CD14-positive monocyte (primary cell): Measurements from ENCODE around the gene SPRED3. TPM values are rescaled to one million over a fixed set of nuclear protein-coding genes. Genes with fewer than 3 reads are reported as not detected.

ENCODE experiments used
- DNase-seq, 3 donors: peaks; one replicate each; pipeline ENCODE4 v3.0.0-alpha.2; 2011 to 2022
- H2AFZ ChIP-seq: 2 replicates; pipeline ENCODE4 v1.6.0; 2012; ENCODE audit warnings: mild to moderate bottlenecking, low read depth, low read length, inconsistent platforms; ENCODE audit not compliant: insufficient read depth, poor library complexity, severe bottlenecking
- H3K27ac ChIP-seq, 2 donors: 1 replicate in 1 of 2; 2 replicates in 1 of 2; pipeline ENCODE4 v1.5.1; 2012 to 2013; ENCODE audit warnings: low read length in 2 of 2, control low read depth in 1 of 2, inconsistent platforms in 1 of 2, low read depth in 1 of 2, mild to moderate bottlenecking in 1 of 2
- H3K27me3 ChIP-seq, 2 donors: one replicate each; pipeline versions ENCODE4 v1.6.0 to v1.6.1; 2011 to 2013; ENCODE audit warnings: low read length in 2 of 2; ENCODE audit not compliant: control insufficient read depth in 2 of 2, insufficient read depth in 2 of 2
- H3K36me3 ChIP-seq, 2 donors: replicated peaks in 1 of 2; 1 replicate in 1 of 2; 2 replicates in 1 of 2; pipeline versions ENCODE4 v1.5.1 to v1.6.1; 2012 to 2013; ENCODE audit warnings: low read length in 2 of 2, control low read depth in 1 of 2, inconsistent platforms in 1 of 2, mild to moderate bottlenecking in 1 of 2; ENCODE audit not compliant: insufficient read depth in 2 of 2, control insufficient read depth in 1 of 2
- H3K4me1 ChIP-seq, 2 donors: 1 replicate in 1 of 2; 2 replicates in 1 of 2; pipeline versions ENCODE4 v1.5.1 to v1.6.1; 2012 to 2013; ENCODE audit warnings: low read length in 2 of 2, control low read depth in 1 of 2, inconsistent platforms in 1 of 2, mild to moderate bottlenecking in 1 of 2, moderate library complexity in 1 of 2; ENCODE audit not compliant: insufficient read depth in 2 of 2, control insufficient read depth in 1 of 2
- H3K4me2 ChIP-seq: replicated peaks from 2 replicates; pipeline ENCODE3; 2012; ENCODE audit warnings: low read length, moderate library complexity, mild to moderate bottlenecking; ENCODE audit not compliant: poor library complexity, severe bottlenecking; ENCODE audit errors: extremely low read depth
- H3K4me3 ChIP-seq, 3 experiments: fragments of 200-600 bp in 1 of 3; sonication (generic) in 1 of 3; replicated peaks in 1 of 3; 1 replicate in 2 of 3; 2 replicates in 1 of 3; pipeline ENCODE4 v1.5.1; 2011 to 2013; ENCODE audit warnings: low read length in 3 of 3, mild to moderate bottlenecking in 3 of 3, control low read depth in 2 of 3, low read depth in 2 of 3, inconsistent platforms in 1 of 3, moderate library complexity in 1 of 3
- H3K79me2 ChIP-seq: 2 replicates; pipeline ENCODE4 v1.6.0; 2012; ENCODE audit warnings: mild to moderate bottlenecking, control low read depth, inconsistent platforms, low read length, moderate library complexity; ENCODE audit not compliant: insufficient read depth
- H3K9ac ChIP-seq: 2 replicates; pipeline ENCODE4 v1.6.0; 2017; ENCODE audit warnings: low read length, mild to moderate bottlenecking; ENCODE audit not compliant: insufficient read depth, poor library complexity, severe bottlenecking
- H3K9me3 ChIP-seq, 2 donors: replicated peaks in 1 of 2; 1 replicate in 1 of 2; 2 replicates in 1 of 2; pipeline versions ENCODE4 v1.5.1 to v1.6.1; 2012 to 2013; ENCODE audit warnings: low read length in 2 of 2, control low read depth in 1 of 2; ENCODE audit not compliant: control insufficient read depth in 1 of 2, insufficient read depth in 1 of 2
- H4K20me1 ChIP-seq: 2 replicates; pipeline ENCODE4 v1.6.0; 2012; ENCODE audit warnings: mild to moderate bottlenecking, low read length, control low read depth, moderate library complexity; ENCODE audit not compliant: insufficient read depth
- H3K27ac Mint-ChIP-seq, 7 donors: one replicate each; pipeline ENCODE4 v1.8.0; 2020; ENCODE audit warnings: mild to moderate bottlenecking in 7 of 7, mixed read lengths in 7 of 7, moderate library complexity in 6 of 7, inconsistent platforms in 2 of 7
- H3K27me3 Mint-ChIP-seq, 3 donors: one replicate each; pipeline ENCODE4 v1.8.0; 2021 to 2022; ENCODE audit warnings: low read depth in 3 of 3, mild to moderate bottlenecking in 3 of 3, mixed read lengths in 3 of 3, moderate library complexity in 3 of 3, inconsistent platforms in 1 of 3
- H3K36me3 Mint-ChIP-seq, 2 donors: one replicate each; pipeline ENCODE4 v1.8.0; 2020; ENCODE audit warnings: mixed read lengths in 2 of 2, inconsistent platforms in 1 of 2, mild to moderate bottlenecking in 1 of 2
- H3K4me1 Mint-ChIP-seq: one replicate; pipeline ENCODE4 v1.8.0; 2020; ENCODE audit warnings: mild to moderate bottlenecking, mixed read lengths
- H3K4me3 Mint-ChIP-seq, 2 donors: one replicate each; pipeline ENCODE4 v1.8.0; 2020; ENCODE audit warnings: mild to moderate bottlenecking in 2 of 2, mixed read lengths in 2 of 2, moderate library complexity in 1 of 2
- H3K9me3 Mint-ChIP-seq, 7 donors: one replicate each; pipeline ENCODE4 v1.8.0; 2020 to 2022; ENCODE audit warnings: mixed read lengths in 7 of 7, mild to moderate bottlenecking in 6 of 7, moderate library complexity in 6 of 7, inconsistent platforms in 2 of 7
- WGBS: methylation state at CpG from one replicate; pipeline ENCODE4 v1.1.5; 2013; ENCODE audit warnings: missing lambda C conversion rate; ENCODE audit not compliant: insufficient coverage; 5-methylcytosine and 5-hydroxymethylcytosine counted together
- intact Hi-C, 2 donors: fragments of 100-400 bp; cut with micrococcal nuclease; formaldehyde crosslinking; loops; one replicate each; pipeline versions ENCODE4 v1.15.0 to v1.15.1; 2023
- polyA plus RNA-seq, 3 donors: library from polyadenylated mRNA; depleted of rRNA in 1 of 3; unstranded in 2 of 3; stranded (reverse) in 1 of 3; fragments of 300-500 nt in 2 of 3; fragments of >200 nt in 1 of 3; fragmentation: Illumina TruSeq in 2 of 3; gene quantifications; 1 replicate in 2 of 3; 2 replicates in 1 of 3; pipeline ENCODE4 v1.2.3, GENCODE V29; 2012 to 2021
- TF ChIP-seq, protein P1 (sequence below): fragments of 200-600 bp; IDR thresholded peaks from one replicate; pipeline ENCODE4 v1.8.0; 2022; ENCODE audit warnings: antibody characterized with exemption, mild to moderate bottlenecking

Gene SPRED3
- polyA plus RNA-seq, 3 donors: 0.33 TPM; not detected in 2

DNA sequence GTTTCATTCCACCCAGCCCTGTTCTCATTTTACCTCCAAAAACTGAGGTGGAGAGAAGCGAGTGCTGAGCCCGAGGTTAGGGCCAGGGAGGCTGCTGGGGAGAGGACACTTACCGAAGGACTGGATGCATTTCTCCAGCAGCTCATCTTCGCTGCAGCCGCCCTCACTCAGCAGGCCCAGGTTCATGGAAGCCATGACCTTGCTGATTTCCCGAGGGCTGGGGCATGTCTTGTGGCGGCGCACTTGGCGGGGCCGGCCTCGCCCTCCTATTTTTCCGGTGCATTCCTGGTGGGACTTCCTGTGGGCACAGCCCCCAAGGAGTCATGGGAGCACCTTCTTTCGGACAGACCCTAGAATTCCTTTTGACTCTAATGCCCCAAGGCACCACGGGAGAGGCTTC lies 33.4 kb downstream of the SPRED3 start:
- H3K27ac Mint-ChIP-seq: peak overlapping the region in 1 of 7 donors; percentile 11
- peaks cover 13% of the 10 kb centered on the region for H4K20me1 ChIP-seq
- peaks cover 38 to 50% of the 10 kb centered on the region in 2 donors for H3K36me3 Mint-ChIP-seq
- H3K36me3 ChIP-seq: peaks cover 30 to 45% of the 10 kb centered on the region in 2 donors
- H3K4me1 ChIP-seq: peaks cover 48 to 58% of the 10 kb centered on the region in 2 donors
- no peaks in the 10 kb centered on the region for H3K9me3 Mint-ChIP-seq
- H2AFZ ChIP-seq: no peak overlapping the region
- H3K27me3 ChIP-seq: no peaks in the 10 kb centered on the region
- intact Hi-C loops: no loop called here
- WGBS: 94% methylated on average over 9 of the region's 14 CpGs
- H3K9me3 ChIP-seq: no peaks in the 10 kb centered on the region
- H3K27me3 Mint-ChIP-seq: no peaks in the 10 kb centered on the region
- no peak for DNase-seq
- H3K4me1 Mint-ChIP-seq: peaks cover 50% of the 10 kb centered on the region
- no peak overlapping the region for H3K4me3 ChIP-seq
- H3K4me3 Mint-ChIP-seq: no peak overlapping the region
- H3K79me2 ChIP-seq: peaks cover 47% of the 10 kb centered on the region
- no peak overlapping the region for H3K9ac ChIP-seq
- peak overlapping the region in 1 of 2 donors; percentile 24 for H3K27ac ChIP-seq
- TF ChIP-seq, protein P1, sequence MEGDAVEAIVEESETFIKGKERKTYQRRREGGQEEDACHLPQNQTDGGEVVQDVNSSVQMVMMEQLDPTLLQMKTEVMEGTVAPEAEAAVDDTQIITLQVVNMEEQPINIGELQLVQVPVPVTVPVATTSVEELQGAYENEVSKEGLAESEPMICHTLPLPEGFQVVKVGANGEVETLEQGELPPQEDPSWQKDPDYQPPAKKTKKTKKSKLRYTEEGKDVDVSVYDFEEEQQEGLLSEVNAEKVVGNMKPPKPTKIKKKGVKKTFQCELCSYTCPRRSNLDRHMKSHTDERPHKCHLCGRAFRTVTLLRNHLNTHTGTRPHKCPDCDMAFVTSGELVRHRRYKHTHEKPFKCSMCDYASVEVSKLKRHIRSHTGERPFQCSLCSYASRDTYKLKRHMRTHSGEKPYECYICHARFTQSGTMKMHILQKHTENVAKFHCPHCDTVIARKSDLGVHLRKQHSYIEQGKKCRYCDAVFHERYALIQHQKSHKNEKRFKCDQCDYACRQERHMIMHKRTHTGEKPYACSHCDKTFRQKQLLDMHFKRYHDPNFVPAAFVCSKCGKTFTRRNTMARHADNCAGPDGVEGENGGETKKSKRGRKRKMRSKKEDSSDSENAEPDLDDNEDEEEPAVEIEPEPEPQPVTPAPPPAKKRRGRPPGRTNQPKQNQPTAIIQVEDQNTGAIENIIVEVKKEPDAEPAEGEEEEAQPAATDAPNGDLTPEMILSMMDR: no peak
- no peak overlapping the region for H3K4me2 ChIP-seq

- Histone ChIP-seq H3K79me2 (peaks cover 44% of the 10 kb centered on the region), H2AFZ (no peak overlapping the region), H3K27ac (peak overlapping the region in 1 of 2 donors; percentile 24), H3K9ac (peak overlapping the region; percentile 36), H3K36me3 (peaks cover 29 to 40% of the 10 kb centered on the region in 2 donors), H3K4me2 (no peak overlapping the region), H3K4me3 (no peak overlapping the region), H3K9me3 (no peaks in the 10 kb centered on the region), H3K27me3 (no peaks in the 10 kb centered on the region), H4K20me1 (peaks cover 13% of the 10 kb centered on the region), H3K4me1 (peaks cover 43 to 52% of the 10 kb centered on the region in 2 donors)
- no peaks in the 10 kb centered on the region for H3K9me3 Mint-ChIP-seq
- no peak for DNase-seq
- peaks cover 47% of the 10 kb centered on the region for H3K4me1 Mint-ChIP-seq
- 98% methylated on average over 6 of the region's 7 CpGs for WGBS
- intact Hi-C loops: no loop called here
- H3K27me3 Mint-ChIP-seq: no peaks in the 10 kb centered on the region
- TF ChIP-seq, protein P1: no peak
- no peak overlapping the region for H3K4me3 Mint-ChIP-seq
- peaks cover 33 to 44% of the 10 kb centered on the region in 2 donors for H3K36me3 Mint-ChIP-seq
- peak overlapping the region in 1 of 7 donors; percentile 57 for H3K27ac Mint-ChIP-seq
Measured at GRCh38 chr19:38422438-38422837, 33.9 kb downstream of the SPRED3 start.
